BE2C (cell line): ENCODE results near the gene PIGZ.
"Not testable (repeated sequence)": the region's sequence is repeated elsewhere in the genome, so short reads cannot be mapped to it uniquely, and the experiment has no call there.

Source experiments
- DNase-seq: peaks from one replicate; pipeline ENCODE4 v3.0.0-alpha.2; 2020
- H3K27me3 ChIP-seq: fragments of 250-450 bp; sonication (Bioruptor Pico); 2 replicates; pipeline ENCODE4 v1.5.1; 2020; ENCODE audit warnings: mild to moderate bottlenecking
- H3K36me3 ChIP-seq: fragments of 250-450 bp; sonication (Bioruptor Pico); 2 replicates; pipeline ENCODE4 v1.5.1; 2020; ENCODE audit warnings: mild to moderate bottlenecking
- H3K4me1 ChIP-seq: fragments of 250-450 bp; sonication (Bioruptor Pico); 2 replicates; pipeline ENCODE4 v1.5.1; 2020
- H3K4me3 ChIP-seq: 2 replicates; pipeline ENCODE4 v1.5.1; 2011; ENCODE audit warnings: low read depth, low read length
- H3K9me3 ChIP-seq: fragments of 250-450 bp; sonication (Bioruptor Pico); 2 replicates; pipeline ENCODE4 v1.5.1; 2020
- CTCF ChIP-seq: IDR thresholded peaks from 2 replicates; pipeline ENCODE4 v1.5.1; 2012; ENCODE audit warnings: mild to moderate bottlenecking, low read depth, low read length

The PIGZ gene

GRCh38 chr3:196949285-196949619 is 19.4 kb downstream of the PIGZ start:
- Histone ChIP-seq H3K9me3 (no peaks in the 10 kb centered on the region), H3K27me3 (no peaks in the 10 kb centered on the region; the same call in 1 of the 2 replicates), H3K36me3 (no peaks in the 10 kb centered on the region), H3K4me1 (no peaks in the 10 kb centered on the region), H3K4me3 (no peak overlapping the region)
- no peak for DNase-seq
- no peak for TF ChIP-seq CTCF

GRCh38 chr3:196948442-196949284 is 20.0 kb downstream of the PIGZ start:
- H3K36me3 ChIP-seq = no peaks in the 10 kb centered on the region
- H3K27me3 ChIP-seq = no peaks in the 10 kb centered on the region; the same call in 1 of the 2 replicates
- no peaks in the 10 kb centered on the region for H3K4me1 ChIP-seq
- TF ChIP-seq CTCF = peak; percentile 49
- peak; percentile 47 for DNase-seq
- H3K9me3 ChIP-seq = no peaks in the 10 kb centered on the region
- no peak overlapping the region for H3K4me3 ChIP-seq

GRCh38 chr3:196947860-196948441 is 20.7 kb downstream of the PIGZ start:
- Histone ChIP-seq H3K4me1 (no peaks in the 10 kb centered on the region), H3K36me3 (peaks cover 5% of the 10 kb centered on the region), H3K9me3 (no peaks in the 10 kb centered on the region), H3K27me3 (no peaks in the 10 kb centered on the region; the same call in 1 of the 2 replicates), H3K4me3 (no peak overlapping the region)
- no peak for TF ChIP-seq CTCF
- DNase-seq = no peak

- 0 out of 2 replicates have a peak, but pooled peaks have one; percentile 24 for TF ChIP-seq CTCF
- no peak overlapping the region for H3K4me3 ChIP-seq
- H3K4me1 ChIP-seq = no peaks in the 10 kb centered on the region
- H3K36me3 ChIP-seq = peaks cover 6% of the 10 kb centered on the region
- DNase-seq = no peak
- H3K27me3 ChIP-seq = no peaks in the 10 kb centered on the region; the same call in 1 of the 2 replicates
- H3K9me3 ChIP-seq = no peaks in the 10 kb centered on the region
These were observed 21.3 kb downstream of the PIGZ start for GRCh38 chr3:196947136-196947859.

GRCh38 chr3:196944037-196944790 is 24.4 kb downstream of the PIGZ start:
- not testable (repeated sequence) for DNase-seq, H3K9me3 ChIP-seq, H3K4me1 ChIP-seq, H3K27me3 ChIP-seq
- peaks cover 12% of the 10 kb centered on the region for H3K36me3 ChIP-seq
- H3K4me3 ChIP-seq = peak overlapping the region; percentile 98

GRCh38 chr3:196942915-196943277 is 25.7 kb downstream of the PIGZ start:
- Histone ChIP-seq H3K27me3 (no peaks in the 10 kb centered on the region), H3K4me1 (no peaks in the 10 kb centered on the region), H3K4me3 (peak overlapping the region; percentile 98), H3K36me3 (peaks cover 24% of the 10 kb centered on the region), H3K9me3 (no peaks in the 10 kb centered on the region)
- no peak for TF ChIP-seq CTCF
- DNase-seq = no peak
